K562 (cell line): ENCODE results near the gene SIGLEC7. TPM values are rescaled to one million over a fixed set of nuclear protein-coding genes. Genes with fewer than 3 reads are reported as not detected.

ENCODE experiments used
- ATAC-seq: fragments of 200-7000 bp; cut with Tn5 transposase; 3 replicates; pipeline ENCODE4 v1.9.1; 2020; ENCODE audit warnings: moderate library complexity
- BruUV-seq: library from RNA; stranded (reverse); fragments of 400-500 nt; replicated peaks from 2 replicates; lab custom pipeline; 2021; lab: Mats Ljungman, UMichigan
- CTCF ChIA-PET: fragments of 300-600 bp; formaldehyde crosslinking; extraction: SDS; loops from one replicate; lab custom pipeline; 2021; ENCODE audit warnings: low intra/inter-chr PET ratio; lab: Yijun Ruan, JAX
- POLR2A ChIA-PET: fragments of 300-600, 350-650 bp; sonication (Branson Sonifier 250); formaldehyde crosslinking; extraction: SDS; loops from one replicate; lab custom pipeline; 2021; ENCODE audit warnings: antibody characterized with exemption, inconsistent platforms; lab: Yijun Ruan, JAX
- DNase-seq, 4 experiments: peaks; one replicate each; pipeline versions ENCODE4 v3.0.0 to v3.0.0-alpha.2; 2011 to 2018; ENCODE audit warnings: low spot score in 3 of 4, mixed read lengths in 3 of 4; ENCODE audit errors: extremely low read depth in 1 of 4
- FAIRE-seq: peaks from 2 replicates; lab custom pipeline; 2011; peaks lifted over from hg19 to GRCh38; lab: Jason Lieb, UNC
- H2AFZ ChIP-seq: 2 replicates; pipeline ENCODE4 v1.6.0; 2011; ENCODE audit warnings: low read depth, low read length, control low read depth, inconsistent platforms
- H3K27ac ChIP-seq: fragments of 200-600 bp; 3 replicates; pipeline ENCODE4 v1.8.0; 2011; ENCODE audit warnings: low read depth, mild to moderate bottlenecking, control low read depth, inconsistent platforms, low read length, moderate library complexity, mixed read lengths; ENCODE audit errors: extremely low read depth
- H3K27me3 ChIP-seq, 2 experiments: fragments of 300-600 bp in 1 of 2; 2 replicates in 1 of 2; 3 replicates in 1 of 2; pipeline versions ENCODE4 v1.6.0 to v1.8.0; 2011; ENCODE audit warnings: inconsistent platforms in 2 of 2, low read length in 2 of 2, mild to moderate bottlenecking in 1 of 2, mixed read lengths in 1 of 2, moderate library complexity in 1 of 2; ENCODE audit not compliant: control insufficient read depth in 2 of 2, insufficient read depth in 2 of 2
- H3K36me3 ChIP-seq: fragments of 300-600 bp; 3 replicates; pipeline ENCODE4 v1.8.0; 2011; ENCODE audit warnings: mild to moderate bottlenecking, low read length, inconsistent platforms; ENCODE audit not compliant: control insufficient read depth, insufficient read depth
- H3K4me1 ChIP-seq, 2 experiments: fragments of 200-600 bp in 1 of 2; replicated peaks in 1 of 2; 2 replicates in 1 of 2; 3 replicates in 1 of 2; pipeline versions ENCODE4 v1.5.1 to v1.8.0; 2011; ENCODE audit warnings: inconsistent platforms in 2 of 2, low read length in 2 of 2, mild to moderate bottlenecking in 1 of 2, mixed read lengths in 1 of 2, moderate library complexity in 1 of 2; ENCODE audit not compliant: control insufficient read depth in 2 of 2, insufficient read depth in 2 of 2
- H3K4me2 ChIP-seq: 2 replicates; pipeline ENCODE4 v1.6.1; 2011; ENCODE audit warnings: low read length, control low read depth, inconsistent platforms, mixed read lengths; ENCODE audit not compliant: insufficient read depth
- H3K4me3 ChIP-seq: fragments of 200-600 bp; sonication (generic), shearing (Covaris generic); 2 replicates; pipeline ENCODE4 v1.5.1; 2016; ENCODE audit warnings: control low read depth, inconsistent platforms
- H3K79me2 ChIP-seq: fragments of 200-600 bp; 3 replicates; pipeline ENCODE4 v1.8.0; 2011; ENCODE audit warnings: low read length, inconsistent platforms; ENCODE audit not compliant: control insufficient read depth, insufficient read depth
- H3K9ac ChIP-seq, 2 experiments: 2 replicates each; pipeline versions ENCODE4 v1.6.0 to v1.6.1; 2011; ENCODE audit warnings: low read depth in 2 of 2, low read length in 2 of 2, control low read depth in 1 of 2, inconsistent platforms in 1 of 2, mild to moderate bottlenecking in 1 of 2, mixed read lengths in 1 of 2; ENCODE audit not compliant: insufficient read depth in 1 of 2
- H3K9me1 ChIP-seq: one replicate; pipeline ENCODE4 v1.6.0; 2011; ENCODE audit warnings: inconsistent platforms, mild to moderate bottlenecking, low read length, moderate library complexity; ENCODE audit not compliant: control insufficient read depth, insufficient read depth
- H3K9me3 ChIP-seq: replicated peaks from 2 replicates; pipeline ENCODE4 v1.5.1; 2011; ENCODE audit warnings: low read depth, low read length, inconsistent platforms; ENCODE audit not compliant: control insufficient read depth, insufficient read depth
- H4K20me1 ChIP-seq: replicated peaks from 2 replicates; pipeline ENCODE4 v1.6.1; 2011; ENCODE audit warnings: low read length, inconsistent platforms, mixed read lengths; ENCODE audit not compliant: control insufficient read depth, insufficient read depth
- CCNT2 ChIP-seq: IDR thresholded peaks from 2 replicates; pipeline ENCODE4 v1.6.1; 2011; ENCODE audit warnings: borderline replicate concordance, low read depth, mild to moderate bottlenecking, moderate library complexity, mixed read lengths, low read length; ENCODE audit not compliant: insufficient read length; ENCODE audit errors: extremely low read depth
- KLF6 ChIP-seq: fragments of 250-450 bp; sonication (Bioruptor Pico); IDR thresholded peaks from 2 replicates; pipeline ENCODE4 v1.4.0; 2020; ENCODE audit warnings: mild to moderate bottlenecking, moderate library complexity, borderline replicate concordance
- PPARD ChIP-seq: fragments of 250-450 bp; sonication (Bioruptor Pico); IDR thresholded peaks from 2 replicates; pipeline ENCODE4 v1.8.0; 2022; ENCODE audit warnings: inconsistent platforms, mild to moderate bottlenecking, moderate library complexity
- RAD51 ChIP-seq: fragments of 450-650 bp; IDR thresholded peaks from 2 replicates; pipeline ENCODE4 v1.7.1; 2016; ENCODE audit warnings: low read depth, mild to moderate bottlenecking, borderline replicate concordance
- SMC3 ChIP-seq: conservative IDR thresholded peaks from 2 replicates; pipeline ENCODE4 v1.6.1; 2011; ENCODE audit warnings: low read depth, low read length, improper control_type of control experiment; ENCODE audit not compliant: insufficient read depth
- TARDBP ChIP-seq: fragments of 450-650 bp; IDR thresholded peaks from 2 replicates; pipeline ENCODE4 v1.6.1; 2016
- ZNF140 ChIP-seq: fragments of 250-450 bp; sonication (Bioruptor Pico); IDR thresholded peaks from 2 replicates; pipeline ENCODE4 v1.8.0; 2021; ENCODE audit warnings: moderate library complexity, mild to moderate bottlenecking, inconsistent platforms
- ZNF316 ChIP-seq: fragments of 450-650 bp; IDR thresholded peaks from 2 replicates; pipeline ENCODE4 v1.6.1; 2016
- ZNF41 ChIP-seq: fragments of 250-450 bp; sonication (Bioruptor Pico); conservative IDR thresholded peaks from 2 replicates; pipeline ENCODE4 v1.4.0; 2020; ENCODE audit warnings: mild to moderate bottlenecking
- ZNF75A ChIP-seq: fragments of 450-650 bp; formaldehyde crosslinking; IDR thresholded peaks from 2 replicates; pipeline ENCODE4 v1.4.0; 2020; ENCODE audit warnings: mild to moderate bottlenecking
- WGBS: fragments of 100-300 bp; shearing (Covaris generic); methylation state at CpG from one replicate; pipeline ENCODE4 v1.1.6; 2016; ENCODE audit warnings: low coverage, mixed read lengths; ENCODE audit not compliant: insufficient coverage; ENCODE audit errors: missing lambda C conversion rate; 5-methylcytosine and 5-hydroxymethylcytosine counted together
- in situ Hi-C: fragments of 300-500 bp; cut with MboI; formaldehyde crosslinking; loops from 4 replicates; pipeline ENCODE4 v1.15.0; 2018; ENCODE audit warnings: inconsistent platforms, mixed read lengths
- intact Hi-C: fragments of 100-400 bp; cut with micrococcal nuclease; formaldehyde crosslinking; loops from 2 replicates; pipeline ENCODE4 v1.14.2; 2022
- polyA plus RNA-seq, 8 experiments: library from polyadenylated mRNA; depleted of rRNA in 4 of 8; stranded (reverse) in 5 of 8; unstranded in 3 of 8; fragments of >200 nt; fragmentation: Nextera tagmentation in 2 of 8; fragmentation: Illumina TruSeq in 1 of 8; extraction: Ambion mirVana in 2 of 8; extraction: Trizol in 1 of 8; gene quantifications; 2 replicates each; pipeline versions ENCODE4 v1.2.1 to v1.2.3, GENCODE V29; 2011 to 2014; ENCODE audit warnings: inconsistent platforms in 1 of 8, missing spikeins in 1 of 8
- total RNA-seq, 7 experiments: library from RNA; depleted of rRNA in 6 of 7; stranded (reverse); fragments of >200 nt in 6 of 7; fragmentation: Illumina TruSeq in 2 of 7; extraction: Trizol in 2 of 7; gene quantifications; 2 replicates each; pipeline versions ENCODE4 v1.2.1 to v1.2.3, GENCODE V29; 2011 to 2021; ENCODE audit warnings: low replicate concordance in 1 of 7
- TF ChIP-seq, protein P1 (sequence below), 2 experiments: IDR thresholded peaks; 2 replicates each; pipeline ENCODE4 v1.6.1; 2011; ENCODE audit warnings: borderline replicate concordance in 1 of 2, control low read depth in 1 of 2, low read depth in 1 of 2, low read length in 1 of 2, mild to moderate bottlenecking in 1 of 2, mixed read lengths in 1 of 2, moderate library complexity in 1 of 2; ENCODE audit not compliant: insufficient read depth in 1 of 2, insufficient read length in 1 of 2, poor library complexity in 1 of 2, severe bottlenecking in 1 of 2; ENCODE audit errors: extremely low read depth in 1 of 2
- TF ChIP-seq, protein P2 (sequence below): fragments of 450-650 bp; IDR thresholded peaks from 2 replicates; pipeline ENCODE4 v1.7.0; 2016; ENCODE audit warnings: borderline replicate concordance

SIGLEC7 gene
- total and polyA plus RNA-seq, 9 of the 15 experiments (the other 6 are each of a cell fraction or from before 2014, with no cell fraction given), result 0.10 to 0.12 TPM; not detected in 7

DNA sequence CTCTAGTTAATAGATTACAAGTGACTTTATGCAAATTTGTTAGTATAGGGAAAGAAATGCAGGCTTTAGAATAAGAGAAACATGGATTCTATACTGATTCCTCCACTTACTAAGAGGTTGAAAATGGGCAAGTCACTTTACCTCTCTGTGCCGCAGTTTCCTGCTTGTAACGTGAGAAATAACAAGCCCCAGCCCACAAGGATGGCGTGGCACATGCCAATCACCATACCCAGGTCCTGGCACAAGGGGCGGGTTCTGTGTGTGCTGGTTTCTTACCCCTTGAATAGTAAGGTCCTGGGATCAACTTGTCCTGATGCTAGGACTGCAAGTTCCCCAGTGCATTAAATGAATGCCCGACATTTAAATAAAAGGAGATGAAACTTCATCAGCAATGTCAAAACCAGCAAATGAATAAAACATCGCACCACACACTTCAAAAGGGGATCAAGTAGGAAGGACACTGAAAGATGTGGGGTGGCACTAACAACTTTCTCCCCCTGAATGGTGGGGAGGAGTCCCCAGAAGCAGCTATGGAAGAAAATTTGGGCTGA is 25.3 kb upstream of the SIGLEC7 start:
- in situ Hi-C loops (no loop called here), intact Hi-C loops (no loop called here)
- H3K9ac ChIP-seq, result no peak overlapping the region
- H3K9me3 ChIP-seq, result no peaks in the 10 kb centered on the region
- H3K9me1 ChIP-seq, result peaks cover 2% of the 10 kb centered on the region
- whole genome bisulfite sequencing, result 3% methylated on average over 6 of the region's 6 CpGs
- H4K20me1 ChIP-seq, result no peaks in the 10 kb centered on the region
- ATAC-seq, result no peak
- ChIA-PET POLR2A (interaction anchor here (0.8 kb wide), 1 partner anchor 150 kb away, joined by 3 read pairs; no protein-coding TSS in a partner anchor), CTCF (no interaction called here)
- no peak overlapping the region for H3K4me3 ChIP-seq
- H3K79me2 ChIP-seq, result no peaks in the 10 kb centered on the region
- BruUV-seq, result no TSS peak
- peaks cover 29 to 73% of the 10 kb centered on the region in 2 experiments for H3K27me3 ChIP-seq
- no peak overlapping the region for H2AFZ ChIP-seq
- H3K4me2 ChIP-seq, result no peak overlapping the region
- no peak for FAIRE-seq
- H3K4me1 ChIP-seq, result no peaks in the 10 kb centered on the region
- no peak for TF ChIP-seq RAD51
- TF ChIP-seq ZNF75A, result no peak
- no peak for TF ChIP-seq ZNF140 (CRISPR knock-in tag)
- no peak for TF ChIP-seq PPARD
- no peak for TF ChIP-seq ZNF316
- TF ChIP-seq TARDBP, result no peak
- no peak for TF ChIP-seq ZNF41 (CRISPR knock-in tag)
- TF ChIP-seq, protein P1, sequence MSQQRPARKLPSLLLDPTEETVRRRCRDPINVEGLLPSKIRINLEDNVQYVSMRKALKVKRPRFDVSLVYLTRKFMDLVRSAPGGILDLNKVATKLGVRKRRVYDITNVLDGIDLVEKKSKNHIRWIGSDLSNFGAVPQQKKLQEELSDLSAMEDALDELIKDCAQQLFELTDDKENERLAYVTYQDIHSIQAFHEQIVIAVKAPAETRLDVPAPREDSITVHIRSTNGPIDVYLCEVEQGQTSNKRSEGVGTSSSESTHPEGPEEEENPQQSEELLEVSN (IDR thresholded peaks at IDR 0.05; ENCODE audit: borderline replicate concordance in 1 of 2, extremely low read depth in 1 of 2, insufficient read depth in 1 of 2, insufficient read length in 1 of 2, low read depth in 1 of 2, low read length in 1 of 2, poor library complexity in 1 of 2, severe bottlenecking in 1 of 2), result no peak
- no peak for TF ChIP-seq KLF6 (CRISPR knock-in tag)
- TF ChIP-seq, protein P2, sequence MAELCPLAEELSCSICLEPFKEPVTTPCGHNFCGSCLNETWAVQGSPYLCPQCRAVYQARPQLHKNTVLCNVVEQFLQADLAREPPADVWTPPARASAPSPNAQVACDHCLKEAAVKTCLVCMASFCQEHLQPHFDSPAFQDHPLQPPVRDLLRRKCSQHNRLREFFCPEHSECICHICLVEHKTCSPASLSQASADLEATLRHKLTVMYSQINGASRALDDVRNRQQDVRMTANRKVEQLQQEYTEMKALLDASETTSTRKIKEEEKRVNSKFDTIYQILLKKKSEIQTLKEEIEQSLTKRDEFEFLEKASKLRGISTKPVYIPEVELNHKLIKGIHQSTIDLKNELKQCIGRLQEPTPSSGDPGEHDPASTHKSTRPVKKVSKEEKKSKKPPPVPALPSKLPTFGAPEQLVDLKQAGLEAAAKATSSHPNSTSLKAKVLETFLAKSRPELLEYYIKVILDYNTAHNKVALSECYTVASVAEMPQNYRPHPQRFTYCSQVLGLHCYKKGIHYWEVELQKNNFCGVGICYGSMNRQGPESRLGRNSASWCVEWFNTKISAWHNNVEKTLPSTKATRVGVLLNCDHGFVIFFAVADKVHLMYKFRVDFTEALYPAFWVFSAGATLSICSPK, result no peak
- no peak for TF ChIP-seq SMC3
- TF ChIP-seq CCNT2, result no peak
- no peak overlapping the region for H3K27ac ChIP-seq
- no peaks in the 10 kb centered on the region for H3K36me3 ChIP-seq
- no peak for DNase-seq
